Measurements from ENCODE around the gene DLX6. TPM values are rescaled to one million over a fixed set of nuclear protein-coding genes. Genes with fewer than 3 reads are reported as not detected.

The DLX6 gene
- total RNA-seq: not detected
- long read RNA-seq: 0 reads

DNA sequence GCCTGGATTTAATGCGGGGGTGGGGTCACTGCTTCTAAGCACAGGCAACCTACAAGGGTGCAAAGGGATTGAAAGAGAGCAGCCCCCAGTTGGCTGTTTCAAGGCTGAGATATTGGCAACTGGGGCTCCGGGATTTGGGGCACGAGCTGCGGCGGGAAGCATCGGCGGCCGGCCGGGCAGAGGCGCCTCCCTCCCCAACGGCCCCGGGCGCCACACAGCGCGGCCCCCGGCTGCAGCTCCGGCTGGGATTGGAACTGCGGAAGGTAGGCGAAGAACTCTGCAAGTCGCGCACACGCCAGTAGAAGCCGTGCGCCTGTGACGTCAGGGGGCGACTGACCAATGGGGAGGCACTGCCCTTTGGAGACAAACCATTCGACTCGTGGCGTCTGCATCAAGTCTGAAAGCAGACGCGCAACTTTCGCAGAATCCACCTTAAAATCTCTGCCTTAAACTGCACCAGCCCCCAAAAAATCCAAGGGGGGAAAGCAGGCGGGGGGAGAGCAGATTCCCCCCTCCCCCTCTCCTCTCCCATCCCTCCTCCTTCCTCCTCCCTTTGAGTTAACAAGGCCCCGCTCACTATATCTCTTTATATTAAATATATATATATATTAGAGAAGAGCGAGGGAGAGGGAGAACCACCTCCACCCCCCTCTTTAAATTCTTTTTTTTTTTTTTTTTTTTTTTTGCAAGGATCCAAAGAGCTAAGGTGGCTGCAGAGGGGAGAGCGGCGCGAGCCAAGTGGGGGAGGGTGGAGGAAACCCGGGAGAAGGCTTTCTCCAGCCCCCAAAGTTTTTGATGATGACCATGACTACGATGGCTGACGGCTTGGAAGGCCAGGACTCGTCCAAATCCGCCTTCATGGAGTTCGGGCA lies at the start of gene DLX6:
DLX6 (plus strand) TSS at position 371 of the 872 bp plus-strand sequence; CDS start at position 796, 425 bp downstream.
- intact Hi-C loops (cut with DNase I): no loop called here
- DNase-seq: no peak
- ATAC-seq: peak in 1 of 4 donors; percentile 18
- no peaks in the 10 kb centered on the region for H3K9me3 ChIP-seq
- TF ChIP-seq, protein P1, sequence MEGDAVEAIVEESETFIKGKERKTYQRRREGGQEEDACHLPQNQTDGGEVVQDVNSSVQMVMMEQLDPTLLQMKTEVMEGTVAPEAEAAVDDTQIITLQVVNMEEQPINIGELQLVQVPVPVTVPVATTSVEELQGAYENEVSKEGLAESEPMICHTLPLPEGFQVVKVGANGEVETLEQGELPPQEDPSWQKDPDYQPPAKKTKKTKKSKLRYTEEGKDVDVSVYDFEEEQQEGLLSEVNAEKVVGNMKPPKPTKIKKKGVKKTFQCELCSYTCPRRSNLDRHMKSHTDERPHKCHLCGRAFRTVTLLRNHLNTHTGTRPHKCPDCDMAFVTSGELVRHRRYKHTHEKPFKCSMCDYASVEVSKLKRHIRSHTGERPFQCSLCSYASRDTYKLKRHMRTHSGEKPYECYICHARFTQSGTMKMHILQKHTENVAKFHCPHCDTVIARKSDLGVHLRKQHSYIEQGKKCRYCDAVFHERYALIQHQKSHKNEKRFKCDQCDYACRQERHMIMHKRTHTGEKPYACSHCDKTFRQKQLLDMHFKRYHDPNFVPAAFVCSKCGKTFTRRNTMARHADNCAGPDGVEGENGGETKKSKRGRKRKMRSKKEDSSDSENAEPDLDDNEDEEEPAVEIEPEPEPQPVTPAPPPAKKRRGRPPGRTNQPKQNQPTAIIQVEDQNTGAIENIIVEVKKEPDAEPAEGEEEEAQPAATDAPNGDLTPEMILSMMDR (IDR thresholded peaks at IDR 0.05): no peak
- TF ChIP-seq POLR2A (IDR thresholded peaks at IDR 0.05): no peak
- peaks cover 11 to 65% of the 10 kb centered on the region in 2 donors for H3K27me3 ChIP-seq
- peak within 1 kb of the TSS; percentile 16 to 26 (median 21) for H3K4me3 ChIP-seq
- H3K27ac ChIP-seq: no peak within 1 kb of the TSS
- WGBS (ENCODE audit: insufficient coverage, low coverage, low lambda C conversion rate, missing lambda C conversion rate): 6% methylated on average over 19 of the region's 44 CpGs
- peaks cover 0 to 4% (median 0%) of the 10 kb centered on the region in 4 donors for H3K4me1 ChIP-seq
- no peaks in the 10 kb centered on the region for H3K36me3 ChIP-seq

DNA sequence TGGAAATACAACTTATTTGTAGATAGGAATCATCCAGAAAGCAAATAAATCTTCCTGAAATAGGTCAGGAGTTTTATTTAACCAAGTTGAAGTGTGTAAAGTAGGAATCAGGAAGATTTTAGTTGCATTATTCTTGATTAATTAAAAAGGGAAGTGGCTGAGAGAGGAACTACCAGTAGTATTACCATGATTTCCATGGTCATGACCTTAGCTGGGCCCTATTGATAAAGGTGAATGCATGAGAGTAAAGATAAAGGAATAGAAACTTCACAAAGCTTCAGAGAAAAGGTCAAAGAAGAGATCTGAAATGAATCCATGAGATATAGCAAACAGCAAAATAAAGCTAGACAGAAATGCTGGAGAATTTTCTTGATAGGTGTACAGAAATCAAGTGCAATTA lies 46.2 kb upstream of the DLX6 start:
- ATAC-seq (no peak), DNase-seq (no peak)
- no peaks in the 10 kb centered on the region for H3K4me1 ChIP-seq
- no peaks in the 10 kb centered on the region for H3K27me3 ChIP-seq
- no peak overlapping the region for H3K4me3 ChIP-seq
- H3K36me3 ChIP-seq: no peaks in the 10 kb centered on the region
- intact Hi-C loops (cut with DNase I): no loop called here
- H3K9me3 ChIP-seq: no peaks in the 10 kb centered on the region
- TF ChIP-seq POLR2A (IDR thresholded peaks at IDR 0.05): no peak
- TF ChIP-seq, protein P1 (IDR thresholded peaks at IDR 0.05): no peak
- no peak overlapping the region for H3K27ac ChIP-seq

DNA sequence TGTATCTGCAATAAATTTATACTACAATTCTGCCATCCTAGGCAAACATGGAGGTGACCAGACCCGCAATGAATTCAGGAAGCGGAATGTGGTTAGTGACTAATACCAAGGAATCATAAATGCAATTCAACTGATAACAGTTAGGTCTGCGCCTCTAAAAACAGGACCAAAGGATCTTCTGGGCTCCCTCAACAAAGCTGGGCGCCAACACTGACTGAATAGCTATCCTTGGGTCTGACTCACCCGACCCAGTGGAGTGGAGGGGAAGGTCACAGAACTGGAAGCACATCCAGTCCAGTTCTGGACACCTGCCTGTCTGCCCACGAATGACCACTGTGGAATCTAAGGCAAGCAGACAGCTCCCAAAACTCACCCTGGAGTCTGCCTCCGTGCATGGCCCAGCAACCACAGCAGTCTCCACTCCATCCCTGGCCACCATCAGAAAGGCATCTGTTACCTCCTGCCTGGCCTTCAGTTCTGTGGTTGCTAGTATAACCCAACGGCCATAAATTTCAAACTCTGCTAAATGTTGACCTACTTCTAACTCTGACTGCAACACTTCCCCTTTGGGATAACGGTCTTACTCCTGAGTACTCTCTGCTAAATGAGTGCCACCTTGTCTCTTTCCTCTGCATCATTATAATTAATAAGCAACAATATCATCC lies 43.0 kb upstream of the DLX6 start:
- Histone ChIP-seq H3K9me3 (no peaks in the 10 kb centered on the region), H3K4me1 (no peaks in the 10 kb centered on the region), H3K36me3 (no peaks in the 10 kb centered on the region), H3K27me3 (no peaks in the 10 kb centered on the region), H3K27ac (no peak overlapping the region), H3K4me3 (no peak overlapping the region)
- DNase-seq (no peak), ATAC-seq (no peak)
- no peak for TF ChIP-seq POLR2A (IDR thresholded peaks at IDR 0.05)
- TF ChIP-seq, protein P1 (IDR thresholded peaks at IDR 0.05): no peak
- WGBS (ENCODE audit: insufficient coverage, low coverage, low lambda C conversion rate, missing lambda C conversion rate): 61% methylated on average over 7 of the region's 9 CpGs
- intact Hi-C loops (cut with DNase I): no loop called here

DNA sequence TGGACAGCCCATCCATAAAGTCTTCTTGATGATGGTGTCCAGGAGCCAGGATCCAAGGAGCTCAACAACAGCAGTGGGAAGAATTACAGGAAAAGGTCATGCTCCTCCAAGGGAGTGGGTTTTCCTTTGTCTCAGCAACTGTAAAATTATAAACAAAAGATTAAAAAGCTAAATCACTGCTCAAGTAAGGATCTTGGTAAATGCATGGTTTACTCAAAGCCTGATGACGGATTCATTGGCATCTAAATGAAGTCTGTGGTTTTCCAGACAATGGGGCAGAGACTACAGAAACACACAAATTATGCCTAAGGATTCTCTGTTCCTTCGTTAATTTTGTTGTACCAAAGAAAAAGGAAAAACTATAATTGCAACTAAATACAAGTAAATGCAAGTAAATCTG lies 36.4 kb upstream of the DLX6 start:
- intact Hi-C loops (cut with DNase I): no loop called here
- Histone ChIP-seq H3K4me3 (no peak overlapping the region), H3K27ac (no peak overlapping the region), H3K4me1 (no peaks in the 10 kb centered on the region), H3K27me3 (no peaks in the 10 kb centered on the region), H3K36me3 (no peaks in the 10 kb centered on the region), H3K9me3 (no peaks in the 10 kb centered on the region)
- DNase-seq (no peak), ATAC-seq (no peak)
- 64% methylated on average over 2 of the region's 2 CpGs for WGBS (ENCODE audit: insufficient coverage, low coverage, low lambda C conversion rate, missing lambda C conversion rate)
- TF ChIP-seq POLR2A (IDR thresholded peaks at IDR 0.05): no peak
- TF ChIP-seq, protein P1 (IDR thresholded peaks at IDR 0.05): no peak

Measured in right lobe of liver (tissue), 6 donors.